K562 (cell line): ENCODE results near the gene TTC24. TPM values are rescaled to one million over a fixed set of nuclear protein-coding genes. Genes with fewer than 3 reads are reported as not detected.

Source experiments
- ATF7 ChIP-seq: fragments of 450-650 bp; IDR thresholded peaks from 2 replicates; pipeline ENCODE4 v1.7.1; 2014; ENCODE audit warnings: mild to moderate bottlenecking, moderate library complexity
- BRF1 ChIP-seq: IDR thresholded peaks from 3 replicates; pipeline ENCODE4 v1.6.1; 2011; ENCODE audit warnings: borderline replicate concordance, mild to moderate bottlenecking; ENCODE audit not compliant: insufficient read length; ENCODE audit errors: extremely low read depth
- C11orf30 ChIP-seq: fragments of 450-650 bp; IDR thresholded peaks from 2 replicates; pipeline ENCODE4 v1.6.1; 2016; ENCODE audit warnings: low read depth, mild to moderate bottlenecking
- CXXC5 ChIP-seq: fragments of 250-450 bp; sonication (Bioruptor Pico); IDR thresholded peaks from 2 replicates; pipeline ENCODE4 v1.8.0; 2022; ENCODE audit warnings: inconsistent platforms, mild to moderate bottlenecking, moderate library complexity
- LCOR ChIP-seq: sonication (generic); formaldehyde crosslinking; IDR thresholded peaks from 2 replicates; pipeline ENCODE4 v1.8.0; 2022; ENCODE audit warnings: mild to moderate bottlenecking, missing genetic modification reagents
- POLR2G ChIP-seq: fragments of 200-400 bp; formaldehyde crosslinking; IDR thresholded peaks from 2 replicates; pipeline ENCODE4 v1.6.1; 2017; ENCODE audit warnings: low read depth, mild to moderate bottlenecking, antibody characterized with exemption, low read length, moderate library complexity
- RB1 ChIP-seq: fragments of 450-650 bp; IDR thresholded peaks from 2 replicates; pipeline ENCODE4 v1.6.1; 2017; ENCODE audit warnings: low read depth, mild to moderate bottlenecking
- SUPT5H ChIP-seq: fragments of 450-650 bp; IDR thresholded peaks from 2 replicates; pipeline ENCODE4 v1.6.1; 2016
- ZBTB7A ChIP-seq: IDR thresholded peaks from 2 replicates; pipeline ENCODE4 v1.6.1; 2011; ENCODE audit warnings: low read depth, mild to moderate bottlenecking, low read length, moderate library complexity, borderline replicate concordance; ENCODE audit not compliant: control insufficient read depth
- ZNF384 ChIP-seq: IDR thresholded peaks from 2 replicates; pipeline ENCODE4 v1.6.1; 2012; ENCODE audit warnings: low read depth, low read length, improper control_type of control experiment
- polyA plus RNA-seq, 8 experiments: library from polyadenylated mRNA; depleted of rRNA in 4 of 8; stranded (reverse) in 5 of 8; unstranded in 3 of 8; fragments of >200 nt; fragmentation: Nextera tagmentation in 2 of 8; fragmentation: Illumina TruSeq in 1 of 8; extraction: Ambion mirVana in 2 of 8; extraction: Trizol in 1 of 8; gene quantifications; 2 replicates each; pipeline versions ENCODE4 v1.2.1 to v1.2.3, GENCODE V29; 2011 to 2014; ENCODE audit warnings: inconsistent platforms in 1 of 8, missing spikeins in 1 of 8
- total RNA-seq, 7 experiments: library from RNA; depleted of rRNA in 6 of 7; stranded (reverse); fragments of >200 nt in 6 of 7; fragmentation: Illumina TruSeq in 2 of 7; extraction: Trizol in 2 of 7; gene quantifications; 2 replicates each; pipeline versions ENCODE4 v1.2.1 to v1.2.3, GENCODE V29; 2011 to 2021; ENCODE audit warnings: low replicate concordance in 1 of 7
- TF ChIP-seq, protein P1 (sequence below), 2 experiments: fragments of 450-650 bp; IDR thresholded peaks; 2 replicates each; pipeline ENCODE4 v1.6.1; 2018; ENCODE audit warnings: mild to moderate bottlenecking in 2 of 2, low read depth in 1 of 2; ENCODE audit not compliant: partially characterized antibody in 2 of 2
- TF ChIP-seq, protein P2 (sequence below): IDR thresholded peaks from 2 replicates; pipeline ENCODE4 v1.6.1; 2014; ENCODE audit warnings: antibody characterized with exemption
- TF ChIP-seq, protein P3 (sequence below): sonication (generic); formaldehyde crosslinking; IDR thresholded peaks from 2 replicates; pipeline ENCODE4 v1.8.1; 2023; ENCODE audit warnings: mild to moderate bottlenecking, missing genetic modification reagents, moderate library complexity
- TF ChIP-seq, protein P4 (sequence below): sonication (generic); formaldehyde crosslinking; IDR thresholded peaks from 2 replicates; pipeline ENCODE4 v1.8.1; 2023; ENCODE audit warnings: mild to moderate bottlenecking, missing genetic modification reagents
- TF ChIP-seq, protein P5 (sequence below): fragments of 250-450 bp; sonication (Bioruptor Pico); IDR thresholded peaks from 2 replicates; pipeline ENCODE4 v1.9.0; 2021; ENCODE audit warnings: mild to moderate bottlenecking, inconsistent platforms

TTC24 gene
- total and polyA plus RNA-seq, 9 of the 15 experiments (the other 6 are each of a cell fraction or from before 2014, with no cell fraction given), result not detected

DNA sequence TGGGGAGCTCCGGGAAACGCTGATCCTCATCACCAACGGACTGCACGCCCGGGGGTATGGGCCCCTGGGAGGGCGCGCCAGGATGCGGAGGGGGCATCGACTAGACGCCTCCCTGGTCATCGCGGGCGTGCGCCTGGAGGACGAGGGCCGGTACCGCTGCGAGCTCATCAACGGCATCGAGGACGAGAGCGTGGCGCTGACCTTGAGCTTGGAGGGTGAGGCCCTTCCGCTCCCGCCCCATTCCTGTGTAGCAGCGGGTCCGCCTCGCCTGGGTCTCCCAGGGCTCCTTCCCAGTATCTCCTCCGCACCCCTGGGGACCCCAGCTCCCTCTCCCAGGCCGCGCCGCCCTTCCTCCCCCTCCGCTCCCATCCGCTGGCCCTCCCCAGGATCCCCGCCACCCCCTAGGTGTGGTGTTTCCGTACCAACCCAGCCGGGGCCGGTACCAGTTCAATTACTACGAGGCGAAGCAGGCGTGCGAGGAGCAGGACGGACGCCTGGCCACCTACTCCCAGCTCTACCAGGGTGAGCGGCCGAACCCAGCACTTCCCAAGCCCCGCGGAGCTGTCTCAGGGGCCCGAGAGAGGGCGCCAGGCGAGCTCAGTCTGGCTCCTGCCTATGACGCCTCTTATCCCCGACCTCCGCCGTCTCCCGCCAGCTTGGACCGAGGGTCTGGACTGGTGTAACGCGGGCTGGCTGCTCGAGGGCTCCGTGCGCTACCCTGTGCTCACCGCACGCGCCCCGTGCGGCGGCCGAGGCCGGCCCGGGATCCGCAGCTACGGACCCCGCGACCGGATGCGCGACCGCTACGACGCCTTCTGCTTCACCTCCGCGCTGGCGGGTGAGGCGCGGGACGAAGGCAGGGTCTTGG is 44.7 kb downstream of the TTC24 start (continued):
- TF ChIP-seq, protein P1, sequence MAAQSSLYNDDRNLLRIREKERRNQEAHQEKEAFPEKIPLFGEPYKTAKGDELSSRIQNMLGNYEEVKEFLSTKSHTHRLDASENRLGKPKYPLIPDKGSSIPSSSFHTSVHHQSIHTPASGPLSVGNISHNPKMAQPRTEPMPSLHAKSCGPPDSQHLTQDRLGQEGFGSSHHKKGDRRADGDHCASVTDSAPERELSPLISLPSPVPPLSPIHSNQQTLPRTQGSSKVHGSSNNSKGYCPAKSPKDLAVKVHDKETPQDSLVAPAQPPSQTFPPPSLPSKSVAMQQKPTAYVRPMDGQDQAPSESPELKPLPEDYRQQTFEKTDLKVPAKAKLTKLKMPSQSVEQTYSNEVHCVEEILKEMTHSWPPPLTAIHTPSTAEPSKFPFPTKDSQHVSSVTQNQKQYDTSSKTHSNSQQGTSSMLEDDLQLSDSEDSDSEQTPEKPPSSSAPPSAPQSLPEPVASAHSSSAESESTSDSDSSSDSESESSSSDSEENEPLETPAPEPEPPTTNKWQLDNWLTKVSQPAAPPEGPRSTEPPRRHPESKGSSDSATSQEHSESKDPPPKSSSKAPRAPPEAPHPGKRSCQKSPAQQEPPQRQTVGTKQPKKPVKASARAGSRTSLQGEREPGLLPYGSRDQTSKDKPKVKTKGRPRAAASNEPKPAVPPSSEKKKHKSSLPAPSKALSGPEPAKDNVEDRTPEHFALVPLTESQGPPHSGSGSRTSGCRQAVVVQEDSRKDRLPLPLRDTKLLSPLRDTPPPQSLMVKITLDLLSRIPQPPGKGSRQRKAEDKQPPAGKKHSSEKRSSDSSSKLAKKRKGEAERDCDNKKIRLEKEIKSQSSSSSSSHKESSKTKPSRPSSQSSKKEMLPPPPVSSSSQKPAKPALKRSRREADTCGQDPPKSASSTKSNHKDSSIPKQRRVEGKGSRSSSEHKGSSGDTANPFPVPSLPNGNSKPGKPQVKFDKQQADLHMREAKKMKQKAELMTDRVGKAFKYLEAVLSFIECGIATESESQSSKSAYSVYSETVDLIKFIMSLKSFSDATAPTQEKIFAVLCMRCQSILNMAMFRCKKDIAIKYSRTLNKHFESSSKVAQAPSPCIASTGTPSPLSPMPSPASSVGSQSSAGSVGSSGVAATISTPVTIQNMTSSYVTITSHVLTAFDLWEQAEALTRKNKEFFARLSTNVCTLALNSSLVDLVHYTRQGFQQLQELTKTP (IDR thresholded peaks at IDR 0.05; ENCODE audit: low read depth in 1 of 2, partially characterized antibody in 2 of 2), result no peak
- TF ChIP-seq, protein P2, sequence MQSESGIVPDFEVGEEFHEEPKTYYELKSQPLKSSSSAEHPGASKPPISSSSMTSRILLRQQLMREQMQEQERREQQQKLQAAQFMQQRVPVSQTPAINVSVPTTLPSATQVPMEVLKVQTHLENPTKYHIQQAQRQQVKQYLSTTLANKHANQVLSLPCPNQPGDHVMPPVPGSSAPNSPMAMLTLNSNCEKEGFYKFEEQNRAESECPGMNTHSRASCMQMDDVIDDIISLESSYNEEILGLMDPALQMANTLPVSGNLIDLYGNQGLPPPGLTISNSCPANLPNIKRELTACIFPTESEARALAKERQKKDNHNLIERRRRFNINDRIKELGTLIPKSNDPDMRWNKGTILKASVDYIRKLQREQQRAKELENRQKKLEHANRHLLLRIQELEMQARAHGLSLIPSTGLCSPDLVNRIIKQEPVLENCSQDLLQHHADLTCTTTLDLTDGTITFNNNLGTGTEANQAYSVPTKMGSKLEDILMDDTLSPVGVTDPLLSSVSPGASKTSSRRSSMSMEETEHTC, result no peak
- TF ChIP-seq C11orf30 (peak; percentile 85), RB1 (peak; percentile 69), ATF7 (peak; percentile 73), SUPT5H (peak; percentile 78), BRF1 (no peak), CXXC5 (CRISPR knock-in tag) (peak; percentile 82), ZBTB7A (peak; percentile 86), ZNF384 (no peak), POLR2G (peak; percentile 89), LCOR (peak; percentile 57; the same call in 1 of the 2 replicates)
- TF ChIP-seq, protein P3, sequence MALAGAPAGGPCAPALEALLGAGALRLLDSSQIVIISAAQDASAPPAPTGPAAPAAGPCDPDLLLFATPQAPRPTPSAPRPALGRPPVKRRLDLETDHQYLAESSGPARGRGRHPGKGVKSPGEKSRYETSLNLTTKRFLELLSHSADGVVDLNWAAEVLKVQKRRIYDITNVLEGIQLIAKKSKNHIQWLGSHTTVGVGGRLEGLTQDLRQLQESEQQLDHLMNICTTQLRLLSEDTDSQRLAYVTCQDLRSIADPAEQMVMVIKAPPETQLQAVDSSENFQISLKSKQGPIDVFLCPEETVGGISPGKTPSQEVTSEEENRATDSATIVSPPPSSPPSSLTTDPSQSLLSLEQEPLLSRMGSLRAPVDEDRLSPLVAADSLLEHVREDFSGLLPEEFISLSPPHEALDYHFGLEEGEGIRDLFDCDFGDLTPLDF (CRISPR knock-in tag), result 0 out of 2 replicates have a peak, but pooled peaks have one; percentile 37
- TF ChIP-seq, protein P4, sequence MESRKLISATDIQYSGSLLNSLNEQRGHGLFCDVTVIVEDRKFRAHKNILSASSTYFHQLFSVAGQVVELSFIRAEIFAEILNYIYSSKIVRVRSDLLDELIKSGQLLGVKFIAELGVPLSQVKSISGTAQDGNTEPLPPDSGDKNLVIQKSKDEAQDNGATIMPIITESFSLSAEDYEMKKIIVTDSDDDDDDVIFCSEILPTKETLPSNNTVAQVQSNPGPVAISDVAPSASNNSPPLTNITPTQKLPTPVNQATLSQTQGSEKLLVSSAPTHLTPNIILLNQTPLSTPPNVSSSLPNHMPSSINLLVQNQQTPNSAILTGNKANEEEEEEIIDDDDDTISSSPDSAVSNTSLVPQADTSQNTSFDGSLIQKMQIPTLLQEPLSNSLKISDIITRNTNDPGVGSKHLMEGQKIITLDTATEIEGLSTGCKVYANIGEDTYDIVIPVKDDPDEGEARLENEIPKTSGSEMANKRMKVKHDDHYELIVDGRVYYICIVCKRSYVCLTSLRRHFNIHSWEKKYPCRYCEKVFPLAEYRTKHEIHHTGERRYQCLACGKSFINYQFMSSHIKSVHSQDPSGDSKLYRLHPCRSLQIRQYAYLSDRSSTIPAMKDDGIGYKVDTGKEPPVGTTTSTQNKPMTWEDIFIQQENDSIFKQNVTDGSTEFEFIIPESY (CRISPR knock-in tag), result peak; percentile 57
- TF ChIP-seq, protein P5, sequence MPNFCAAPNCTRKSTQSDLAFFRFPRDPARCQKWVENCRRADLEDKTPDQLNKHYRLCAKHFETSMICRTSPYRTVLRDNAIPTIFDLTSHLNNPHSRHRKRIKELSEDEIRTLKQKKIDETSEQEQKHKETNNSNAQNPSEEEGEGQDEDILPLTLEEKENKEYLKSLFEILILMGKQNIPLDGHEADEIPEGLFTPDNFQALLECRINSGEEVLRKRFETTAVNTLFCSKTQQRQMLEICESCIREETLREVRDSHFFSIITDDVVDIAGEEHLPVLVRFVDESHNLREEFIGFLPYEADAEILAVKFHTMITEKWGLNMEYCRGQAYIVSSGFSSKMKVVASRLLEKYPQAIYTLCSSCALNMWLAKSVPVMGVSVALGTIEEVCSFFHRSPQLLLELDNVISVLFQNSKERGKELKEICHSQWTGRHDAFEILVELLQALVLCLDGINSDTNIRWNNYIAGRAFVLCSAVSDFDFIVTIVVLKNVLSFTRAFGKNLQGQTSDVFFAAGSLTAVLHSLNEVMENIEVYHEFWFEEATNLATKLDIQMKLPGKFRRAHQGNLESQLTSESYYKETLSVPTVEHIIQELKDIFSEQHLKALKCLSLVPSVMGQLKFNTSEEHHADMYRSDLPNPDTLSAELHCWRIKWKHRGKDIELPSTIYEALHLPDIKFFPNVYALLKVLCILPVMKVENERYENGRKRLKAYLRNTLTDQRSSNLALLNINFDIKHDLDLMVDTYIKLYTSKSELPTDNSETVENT (CRISPR knock-in tag), result peak; percentile 57; the same call in 1 of the 2 replicates
